CD14-positive monocyte (primary cell): ENCODE measurements around the gene AMZ1. TPM values are rescaled to one million over a fixed set of nuclear protein-coding genes. Genes with fewer than 3 reads are reported as not detected.
A peak's percentile ranks its signal among the peaks of the same experiment; 100 is the strongest.

ENCODE experiments used
- DNase-seq, 3 donors: peaks; one replicate each; pipeline ENCODE4 v3.0.0-alpha.2; 2011 to 2022
- H2AFZ ChIP-seq: 2 replicates; pipeline ENCODE4 v1.6.0; 2012; ENCODE audit warnings: mild to moderate bottlenecking, low read depth, low read length, inconsistent platforms; ENCODE audit not compliant: insufficient read depth, poor library complexity, severe bottlenecking
- H3K27ac ChIP-seq, 2 donors: 1 replicate in 1 of 2; 2 replicates in 1 of 2; pipeline ENCODE4 v1.5.1; 2012 to 2013; ENCODE audit warnings: low read length in 2 of 2, control low read depth in 1 of 2, inconsistent platforms in 1 of 2, low read depth in 1 of 2, mild to moderate bottlenecking in 1 of 2
- H3K27me3 ChIP-seq, 2 donors: one replicate each; pipeline versions ENCODE4 v1.6.0 to v1.6.1; 2011 to 2013; ENCODE audit warnings: low read length in 2 of 2; ENCODE audit not compliant: control insufficient read depth in 2 of 2, insufficient read depth in 2 of 2
- H3K36me3 ChIP-seq, 2 donors: replicated peaks in 1 of 2; 1 replicate in 1 of 2; 2 replicates in 1 of 2; pipeline versions ENCODE4 v1.5.1 to v1.6.1; 2012 to 2013; ENCODE audit warnings: low read length in 2 of 2, control low read depth in 1 of 2, inconsistent platforms in 1 of 2, mild to moderate bottlenecking in 1 of 2; ENCODE audit not compliant: insufficient read depth in 2 of 2, control insufficient read depth in 1 of 2
- H3K4me1 ChIP-seq, 2 donors: 1 replicate in 1 of 2; 2 replicates in 1 of 2; pipeline versions ENCODE4 v1.5.1 to v1.6.1; 2012 to 2013; ENCODE audit warnings: low read length in 2 of 2, control low read depth in 1 of 2, inconsistent platforms in 1 of 2, mild to moderate bottlenecking in 1 of 2, moderate library complexity in 1 of 2; ENCODE audit not compliant: insufficient read depth in 2 of 2, control insufficient read depth in 1 of 2
- H3K4me2 ChIP-seq: replicated peaks from 2 replicates; pipeline ENCODE3; 2012; ENCODE audit warnings: low read length, moderate library complexity, mild to moderate bottlenecking; ENCODE audit not compliant: poor library complexity, severe bottlenecking; ENCODE audit errors: extremely low read depth
- H3K4me3 ChIP-seq, 3 experiments: fragments of 200-600 bp in 1 of 3; sonication (generic) in 1 of 3; replicated peaks in 1 of 3; 1 replicate in 2 of 3; 2 replicates in 1 of 3; pipeline ENCODE4 v1.5.1; 2011 to 2013; ENCODE audit warnings: low read length in 3 of 3, mild to moderate bottlenecking in 3 of 3, control low read depth in 2 of 3, low read depth in 2 of 3, inconsistent platforms in 1 of 3, moderate library complexity in 1 of 3
- H3K79me2 ChIP-seq: 2 replicates; pipeline ENCODE4 v1.6.0; 2012; ENCODE audit warnings: mild to moderate bottlenecking, control low read depth, inconsistent platforms, low read length, moderate library complexity; ENCODE audit not compliant: insufficient read depth
- H3K9ac ChIP-seq: 2 replicates; pipeline ENCODE4 v1.6.0; 2017; ENCODE audit warnings: low read length, mild to moderate bottlenecking; ENCODE audit not compliant: insufficient read depth, poor library complexity, severe bottlenecking
- H3K9me3 ChIP-seq, 2 donors: replicated peaks in 1 of 2; 1 replicate in 1 of 2; 2 replicates in 1 of 2; pipeline versions ENCODE4 v1.5.1 to v1.6.1; 2012 to 2013; ENCODE audit warnings: low read length in 2 of 2, control low read depth in 1 of 2; ENCODE audit not compliant: control insufficient read depth in 1 of 2, insufficient read depth in 1 of 2
- H4K20me1 ChIP-seq: 2 replicates; pipeline ENCODE4 v1.6.0; 2012; ENCODE audit warnings: mild to moderate bottlenecking, low read length, control low read depth, moderate library complexity; ENCODE audit not compliant: insufficient read depth
- H3K27ac Mint-ChIP-seq, 7 donors: one replicate each; pipeline ENCODE4 v1.8.0; 2020; ENCODE audit warnings: mild to moderate bottlenecking in 7 of 7, mixed read lengths in 7 of 7, moderate library complexity in 6 of 7, inconsistent platforms in 2 of 7
- H3K27me3 Mint-ChIP-seq, 3 donors: one replicate each; pipeline ENCODE4 v1.8.0; 2021 to 2022; ENCODE audit warnings: low read depth in 3 of 3, mild to moderate bottlenecking in 3 of 3, mixed read lengths in 3 of 3, moderate library complexity in 3 of 3, inconsistent platforms in 1 of 3
- H3K36me3 Mint-ChIP-seq, 2 donors: one replicate each; pipeline ENCODE4 v1.8.0; 2020; ENCODE audit warnings: mixed read lengths in 2 of 2, inconsistent platforms in 1 of 2, mild to moderate bottlenecking in 1 of 2
- H3K4me1 Mint-ChIP-seq: one replicate; pipeline ENCODE4 v1.8.0; 2020; ENCODE audit warnings: mild to moderate bottlenecking, mixed read lengths
- H3K4me3 Mint-ChIP-seq, 2 donors: one replicate each; pipeline ENCODE4 v1.8.0; 2020; ENCODE audit warnings: mild to moderate bottlenecking in 2 of 2, mixed read lengths in 2 of 2, moderate library complexity in 1 of 2
- H3K9me3 Mint-ChIP-seq, 7 donors: one replicate each; pipeline ENCODE4 v1.8.0; 2020 to 2022; ENCODE audit warnings: mixed read lengths in 7 of 7, mild to moderate bottlenecking in 6 of 7, moderate library complexity in 6 of 7, inconsistent platforms in 2 of 7
- CTCF ChIP-seq: fragments of 200-600 bp; IDR thresholded peaks from one replicate; pipeline ENCODE4 v1.8.0; 2022; ENCODE audit warnings: antibody characterized with exemption, mild to moderate bottlenecking
- WGBS: methylation state at CpG from one replicate; pipeline ENCODE4 v1.1.5; 2013; ENCODE audit warnings: missing lambda C conversion rate; ENCODE audit not compliant: insufficient coverage; 5-methylcytosine and 5-hydroxymethylcytosine counted together
- intact Hi-C, 2 donors: fragments of 100-400 bp; cut with micrococcal nuclease; formaldehyde crosslinking; loops; one replicate each; pipeline versions ENCODE4 v1.15.0 to v1.15.1; 2023
- polyA plus RNA-seq, 3 donors: library from polyadenylated mRNA; depleted of rRNA in 1 of 3; unstranded in 2 of 3; stranded (reverse) in 1 of 3; fragments of 300-500 nt in 2 of 3; fragments of >200 nt in 1 of 3; fragmentation: Illumina TruSeq in 2 of 3; gene quantifications; 1 replicate in 2 of 3; 2 replicates in 1 of 3; pipeline ENCODE4 v1.2.3, GENCODE V29; 2012 to 2021

The AMZ1 gene
- polyA plus RNA-seq, 3 donors, result 0.09 to 0.25 (median 0.14) TPM

- no peaks in the 10 kb centered on the region for H3K36me3 ChIP-seq
- peak overlapping the region in 1 of 2 donors; percentile 71 for H3K4me3 Mint-ChIP-seq
- H3K27ac Mint-ChIP-seq, result peak overlapping the region in 1 of 7 donors; percentile 54
- H3K36me3 Mint-ChIP-seq, result peaks cover 30 to 39% of the 10 kb centered on the region in 2 donors
- peaks cover 37 to 62% (median 45%) of the 10 kb centered on the region in 3 donors for H3K27me3 Mint-ChIP-seq
- no peak for DNase-seq
- no peak overlapping the region for H2AFZ ChIP-seq
- H4K20me1 ChIP-seq, result no peaks in the 10 kb centered on the region
- 67% methylated on average over 13 of the region's 20 CpGs for WGBS
- no peak overlapping the region for H3K4me2 ChIP-seq
- no peak overlapping the region for H3K27ac ChIP-seq
- H3K79me2 ChIP-seq, result no peaks in the 10 kb centered on the region
- H3K9ac ChIP-seq, result no peak overlapping the region
- intact Hi-C loops, result loop anchor here in 1 of 2 donors (5.0 kb wide), 2 partner anchors 40 to 105 kb away; no protein-coding TSS in a partner anchor
- H3K4me3 ChIP-seq, result no peak overlapping the region
- TF ChIP-seq CTCF, result no peak
- H3K4me1 ChIP-seq, result peaks cover 40 to 52% of the 10 kb centered on the region in 2 donors
- H3K9me3 ChIP-seq, result peaks cover 0 to 5% of the 10 kb centered on the region in 2 donors
- peaks cover 0 to 22% of the 10 kb centered on the region in 2 donors for H3K27me3 ChIP-seq
- H3K4me1 Mint-ChIP-seq, result peaks cover 61% of the 10 kb centered on the region
- peaks cover 0 to 11% (median 6%) of the 10 kb centered on the region in 7 donors for H3K9me3 Mint-ChIP-seq
Measured at GRCh38 chr7:2716906-2717292, 28.9 kb downstream of the AMZ1 start.

GRCh38 chr7:2717293-2718261 is 29.6 kb downstream of the AMZ1 start:
- H3K27ac Mint-ChIP-seq, result peak overlapping the region in 4 of 7 donors; percentile 54 to 78 (median 72)
- Histone ChIP-seq H3K36me3 (no peaks in the 10 kb centered on the region), H3K4me1 (peaks cover 40 to 52% of the 10 kb centered on the region in 2 donors), H3K9ac (no peak overlapping the region), H2AFZ (no peak overlapping the region), H3K9me3 (peaks cover 0 to 5% of the 10 kb centered on the region in 2 donors), H3K27ac (no peak overlapping the region), H3K4me2 (no peak overlapping the region), H4K20me1 (no peaks in the 10 kb centered on the region), H3K79me2 (no peaks in the 10 kb centered on the region), H3K27me3 (peaks cover 0 to 22% of the 10 kb centered on the region in 2 donors), H3K4me3 (no peak overlapping the region)
- peak overlapping the region; percentile 39 to 71 for H3K4me3 Mint-ChIP-seq
- peaks cover 61% of the 10 kb centered on the region for H3K4me1 Mint-ChIP-seq
- peak in 2 of 3 donors; percentile 39 to 45 for DNase-seq
- 31% methylated on average over 41 of the region's 47 CpGs for WGBS
- no peak for TF ChIP-seq CTCF
- H3K36me3 Mint-ChIP-seq, result peaks cover 30 to 42% of the 10 kb centered on the region in 2 donors
- intact Hi-C loops, result loop anchor here in 1 of 2 donors (5.0 kb wide), 2 partner anchors 40 to 105 kb away; no protein-coding TSS in a partner anchor
- H3K9me3 Mint-ChIP-seq, result peaks cover 0 to 11% (median 6%) of the 10 kb centered on the region in 7 donors
- peaks cover 37 to 55% (median 45%) of the 10 kb centered on the region in 3 donors for H3K27me3 Mint-ChIP-seq
